ENCODE measurements around the gene EMILIN1. TPM values are rescaled to one million over a fixed set of nuclear protein-coding genes. Genes with fewer than 3 reads are reported as not detected.

EMILIN1 gene
- total and polyA plus RNA-seq, 3 donors from 2014 or later, result 29.2 to 50.7 (median 35.9) TPM

GRCh38 chr2:27053776-27054175, 24.6 kb upstream of the EMILIN1 start:
- no peak overlapping the region for H3K4me3 ChIP-seq
- TF ChIP-seq CTCF (IDR thresholded peaks at IDR 0.05), result no peak
- TF ChIP-seq POLR2A (IDR thresholded peaks at IDR 0.05), result no peak
- H3K36me3 ChIP-seq (ENCODE audit: low read depth, missing control alignments), result no peaks in the 10 kb centered on the region
- H3K27ac ChIP-seq, result no peak overlapping the region
- 84 to 92% methylated on average over 8 of the region's 8 CpGs for WGBS, 2 donors
- intact Hi-C loops (cut with DNase I; ENCODE audit: low total_unique reads), result no loop called here
- peaks cover 8% of the 10 kb centered on the region for H3K4me1 ChIP-seq
- H3K27me3 ChIP-seq, result no peaks in the 10 kb centered on the region
- DNase-seq, result no peak
- H3K9me3 ChIP-seq, result no peaks in the 10 kb centered on the region

- intact Hi-C loops (cut with DNase I; ENCODE audit: low total_unique reads), result no loop called here
- H3K27me3 ChIP-seq, result no peaks in the 10 kb centered on the region
- no peak overlapping the region for H3K27ac ChIP-seq
- WGBS, 2 donors, result 93 to 97% methylated on average over 11 of the region's 11 CpGs
- H3K36me3 ChIP-seq (ENCODE audit: low read depth, missing control alignments), result no peaks in the 10 kb centered on the region
- H3K9me3 ChIP-seq, result no peaks in the 10 kb centered on the region
- TF ChIP-seq POLR2A (IDR thresholded peaks at IDR 0.05), result no peak
- TF ChIP-seq CTCF (IDR thresholded peaks at IDR 0.05), result no peak
- H3K4me3 ChIP-seq, result no peak overlapping the region
- peaks cover 8% of the 10 kb centered on the region for H3K4me1 ChIP-seq
- no peak for DNase-seq
Observed at GRCh38 chr2:27054721-27055120, 23.7 kb upstream of the EMILIN1 start.

- intact Hi-C loops (cut with DNase I; ENCODE audit: low total_unique reads), result no loop called here
- Histone ChIP-seq H3K9me3 (no peaks in the 10 kb centered on the region), H3K4me1 (peaks cover 5% of the 10 kb centered on the region), H3K27me3 (no peaks in the 10 kb centered on the region), H3K36me3 (ENCODE audit: low read depth, missing control alignments) (no peaks in the 10 kb centered on the region), H3K27ac (no peak overlapping the region), H3K4me3 (no peak overlapping the region)
- WGBS, 2 donors, result 88 to 92% methylated on average over 6 of the region's 6 CpGs
- no peak for TF ChIP-seq CTCF (IDR thresholded peaks at IDR 0.05)
- no peak for TF ChIP-seq POLR2A (IDR thresholded peaks at IDR 0.05)
- no peak for DNase-seq
Observed at GRCh38 chr2:27057184-27057583, 21.2 kb upstream of the EMILIN1 start.

GRCh38 chr2:27058210-27058609, 20.2 kb upstream of the EMILIN1 start:
- no peak for DNase-seq
- Histone ChIP-seq H3K4me3 (no peak overlapping the region), H3K27me3 (no peaks in the 10 kb centered on the region), H3K27ac (no peak overlapping the region), H3K9me3 (no peaks in the 10 kb centered on the region), H3K4me1 (peaks cover 5% of the 10 kb centered on the region), H3K36me3 (ENCODE audit: low read depth, missing control alignments) (no peaks in the 10 kb centered on the region)
- 90 to 98% methylated on average over 5 to 10 of the region's 10 CpGs for WGBS, 2 donors
- TF ChIP-seq CTCF (IDR thresholded peaks at IDR 0.05) (no peak), POLR2A (IDR thresholded peaks at IDR 0.05) (no peak)
- intact Hi-C loops (cut with DNase I; ENCODE audit: low total_unique reads), result no loop called here

- H3K36me3 ChIP-seq (ENCODE audit: low read depth, missing control alignments), result no peaks in the 10 kb centered on the region
Observed at GRCh38 chr2:27059141-27059820, 19.1 kb upstream of the EMILIN1 start.

More at GRCh38 chr2:27059141-27059820, 19.1 kb upstream of the EMILIN1 start:
- no peak overlapping the region for H3K27ac ChIP-seq
- no peak for TF ChIP-seq CTCF (IDR thresholded peaks at IDR 0.05)
- TF ChIP-seq POLR2A (IDR thresholded peaks at IDR 0.05), result no peak
- H3K9me3 ChIP-seq, result no peaks in the 10 kb centered on the region
- no peak overlapping the region for H3K4me3 ChIP-seq
- no peaks in the 10 kb centered on the region for H3K27me3 ChIP-seq
- peaks cover 5% of the 10 kb centered on the region for H3K4me1 ChIP-seq
- intact Hi-C loops (cut with DNase I; ENCODE audit: low total_unique reads), result no loop called here
- WGBS, 2 donors, result 54 to 55% methylated on average over 15 of the region's 15 CpGs
- DNase-seq, result peak; percentile 49
